Measurements from ENCODE around the gene DHRS3.
"Not testable (repeated sequence)": the region's sequence is repeated elsewhere in the genome, so short reads cannot be mapped to it uniquely, and the experiment has no call there.

DHRS3 gene

GRCh38 chr1:12648741-12649140 lies 30.7 kb upstream of the DHRS3 start:
- Histone ChIP-seq H3K27me3 (ENCODE audit: low read depth, low read length) (no peaks in the 10 kb centered on the region), H3K27ac (ENCODE audit: low read length) (no peak overlapping the region), H3K79me2 (ENCODE audit: low read length) (no peaks in the 10 kb centered on the region), H2AFZ (ENCODE audit: low read depth, low read length) (no peak overlapping the region), H3K4me2 (ENCODE audit: low read length) (no peak overlapping the region), H3K9me3 (ENCODE audit: insufficient read depth, low read length) (no peaks in the 10 kb centered on the region), H3K9ac (ENCODE audit: low read length) (no peak overlapping the region), H4K20me1 (ENCODE audit: insufficient read depth, low read length) (no peaks in the 10 kb centered on the region), H3K4me1 (ENCODE audit: low read length) (no peaks in the 10 kb centered on the region), H3K4me3 (ENCODE audit: low read length) (no peak overlapping the region), H3K36me3 (replicated peaks; ENCODE audit: low read depth, low read length) (no peaks in the 10 kb centered on the region)
- TF ChIP-seq CTCF (IDR thresholded peaks at IDR 0.05; ENCODE audit: low read depth, low read length) (no peak), EZH2phosphoT487 (IDR thresholded peaks at IDR 0.05; ENCODE audit: low read depth) (no peak)

- not testable (repeated sequence) for H3K36me3 ChIP-seq (replicated peaks; ENCODE audit: low read depth, low read length); H3K27me3 ChIP-seq (ENCODE audit: low read depth, low read length); H3K4me3 ChIP-seq (ENCODE audit: low read length)
Observed at GRCh38 chr1:12645401-12645800, 27.4 kb upstream of the DHRS3 start.

GRCh38 chr1:12644829-12645228 lies 26.8 kb upstream of the DHRS3 start:
- Histone ChIP-seq H4K20me1 (ENCODE audit: insufficient read depth, low read length) (no peaks in the 10 kb centered on the region), H3K9me3 (ENCODE audit: insufficient read depth, low read length) (no peaks in the 10 kb centered on the region), H3K36me3 (replicated peaks; ENCODE audit: low read depth, low read length) (no peaks in the 10 kb centered on the region), H3K27ac (ENCODE audit: low read length) (no peak overlapping the region), H3K4me1 (ENCODE audit: low read length) (no peaks in the 10 kb centered on the region), H3K79me2 (ENCODE audit: low read length) (no peaks in the 10 kb centered on the region), H3K9ac (ENCODE audit: low read length) (no peak overlapping the region), H2AFZ (ENCODE audit: low read depth, low read length) (no peak overlapping the region), H3K27me3 (ENCODE audit: low read depth, low read length) (no peaks in the 10 kb centered on the region), H3K4me2 (ENCODE audit: low read length) (no peak overlapping the region), H3K4me3 (ENCODE audit: low read length) (no peak overlapping the region)
- TF ChIP-seq EZH2phosphoT487 (IDR thresholded peaks at IDR 0.05; ENCODE audit: low read depth) (no peak), CTCF (IDR thresholded peaks at IDR 0.05; ENCODE audit: low read depth, low read length) (no peak)

More at GRCh38 chr1:12645401-12645800, 27.4 kb upstream of the DHRS3 start:
- not testable (repeated sequence) for H2AFZ ChIP-seq (ENCODE audit: low read depth, low read length); H3K4me1 ChIP-seq (ENCODE audit: low read length); H3K27ac ChIP-seq (ENCODE audit: low read length); H3K79me2 ChIP-seq (ENCODE audit: low read length); H3K4me2 ChIP-seq (ENCODE audit: low read length); H3K9ac ChIP-seq (ENCODE audit: low read length); H3K9me3 ChIP-seq (ENCODE audit: insufficient read depth, low read length); H4K20me1 ChIP-seq (ENCODE audit: insufficient read depth, low read length)

GRCh38 chr1:12644237-12644636 lies 26.2 kb upstream of the DHRS3 start:
- Histone ChIP-seq H2AFZ (ENCODE audit: low read depth, low read length) (no peak overlapping the region), H3K4me1 (ENCODE audit: low read length) (no peaks in the 10 kb centered on the region), H3K79me2 (ENCODE audit: low read length) (no peaks in the 10 kb centered on the region), H3K27me3 (ENCODE audit: low read depth, low read length) (no peaks in the 10 kb centered on the region), H3K27ac (ENCODE audit: low read length) (no peak overlapping the region), H3K36me3 (replicated peaks; ENCODE audit: low read depth, low read length) (no peaks in the 10 kb centered on the region), H4K20me1 (ENCODE audit: insufficient read depth, low read length) (no peaks in the 10 kb centered on the region), H3K9me3 (ENCODE audit: insufficient read depth, low read length) (no peaks in the 10 kb centered on the region), H3K9ac (ENCODE audit: low read length) (no peak overlapping the region), H3K4me3 (ENCODE audit: low read length) (no peak overlapping the region), H3K4me2 (ENCODE audit: low read length) (no peak overlapping the region)
- no peak for TF ChIP-seq EZH2phosphoT487 (IDR thresholded peaks at IDR 0.05; ENCODE audit: low read depth)
- no peak for TF ChIP-seq CTCF (IDR thresholded peaks at IDR 0.05; ENCODE audit: low read depth, low read length)

GRCh38 chr1:12643785-12644184 lies 25.8 kb upstream of the DHRS3 start, which contains the start of gene AADACL4:
Gene AADACL4 (plus strand): TSS chr1:12644085. CDS start chr1:12644547, 462 bp downstream.
- TF ChIP-seq CTCF (IDR thresholded peaks at IDR 0.05; ENCODE audit: low read depth, low read length): no peak
- no peak for TF ChIP-seq EZH2phosphoT487 (IDR thresholded peaks at IDR 0.05; ENCODE audit: low read depth)
- Histone ChIP-seq H3K9me3 (ENCODE audit: insufficient read depth, low read length) (no peaks in the 10 kb centered on the region), H3K4me2 (ENCODE audit: low read length) (no peak within 1 kb of the TSS), H3K4me1 (ENCODE audit: low read length) (no peaks in the 10 kb centered on the region), H3K27me3 (ENCODE audit: low read depth, low read length) (no peaks in the 10 kb centered on the region), H3K36me3 (replicated peaks; ENCODE audit: low read depth, low read length) (no peaks in the 10 kb centered on the region), H3K4me3 (ENCODE audit: low read length) (no peak within 1 kb of the TSS), H3K79me2 (ENCODE audit: low read length) (no peaks in the 10 kb centered on the region), H3K27ac (ENCODE audit: low read length) (no peak within 1 kb of the TSS), H4K20me1 (ENCODE audit: insufficient read depth, low read length) (no peaks in the 10 kb centered on the region), H2AFZ (ENCODE audit: low read depth, low read length) (no peak within 1 kb of the TSS), H3K9ac (ENCODE audit: low read length) (no peak within 1 kb of the TSS)
